Neural progenitor cell (in vitro differentiated cells): Measurements from ENCODE around the gene ZMYND8.

Source experiments
- CTCF ChIP-seq: fragments of 200-600 bp; sonication (generic); IDR thresholded peaks from 2 replicates; pipeline ENCODE4 v1.5.1; 2017; ENCODE audit warnings: antibody characterized with exemption, mild to moderate bottlenecking
- EZH2 ChIP-seq: fragments of 200-600 bp; sonication (generic); IDR thresholded peaks from 2 replicates; pipeline ENCODE4 v1.6.1; 2017; ENCODE audit warnings: antibody characterized with exemption, mild to moderate bottlenecking, moderate library complexity

GRCh38 chr20:47356220-47356525 lies 326 bp downstream of the ZMYND8 start:
- TF ChIP-seq CTCF, result no peak
- TF ChIP-seq EZH2, result no peak
